Vagina (tissue), 2 donors: ENCODE data around the gene TNS3. TPM values are rescaled to one million over a fixed set of nuclear protein-coding genes. Genes with fewer than 3 reads are reported as not detected.

Experiments
- DNase-seq, 2 donors: peaks; one replicate each; pipeline ENCODE4 v3.0.0-alpha.2; 2017; ENCODE audit errors: extremely low spot score in 2 of 2
- H3K27ac ChIP-seq: fragments of 200-600 bp; sonication (generic); one replicate; pipeline ENCODE4 v1.5.1; 2019
- H3K27me3 ChIP-seq: fragments of 200-600 bp; sonication (generic); one replicate; pipeline ENCODE4 v1.5.1; 2019
- H3K36me3 ChIP-seq, 2 donors: fragments of 200-600 bp; sonication (generic); one replicate each; pipeline ENCODE4 v1.5.1; 2017 to 2019
- H3K4me1 ChIP-seq: fragments of 200-600 bp; sonication (generic); one replicate; pipeline ENCODE4 v1.5.1; 2019
- H3K4me3 ChIP-seq, 2 donors: fragments of 200-600 bp; sonication (generic); 1 replicate in 1 of 2; 2 replicates in 1 of 2; pipeline ENCODE4 v1.5.1; 2016 to 2019
- H3K9me3 ChIP-seq: fragments of 200-600 bp; sonication (generic); one replicate; pipeline ENCODE4 v1.5.1; 2019
- CTCF ChIP-seq, 3 experiments: fragments of 450-650 bp in 2 of 3; fragments of 200-600 bp in 1 of 3; sonication (generic) in 1 of 3; IDR thresholded peaks; one replicate each; pipeline ENCODE4 v1.5.1; 2017 to 2019; ENCODE audit warnings: antibody characterized with exemption in 3 of 3, mild to moderate bottlenecking in 2 of 3, moderate library complexity in 2 of 3
- POLR2A ChIP-seq, 2 donors: fragments of 450-650 bp; IDR thresholded peaks; one replicate each; pipeline ENCODE4 v1.6.1; 2017; ENCODE audit warnings: antibody characterized with exemption in 2 of 2, mild to moderate bottlenecking in 2 of 2, moderate library complexity in 2 of 2
- POLR2AphosphoS5 ChIP-seq, 2 donors: sonication (generic); formaldehyde crosslinking; IDR thresholded peaks; one replicate each; pipeline ENCODE4 v1.9.0; 2017; ENCODE audit warnings: antibody characterized with exemption in 2 of 2, mild to moderate bottlenecking in 2 of 2, low read depth in 1 of 2; ENCODE audit not compliant: insufficient read depth in 1 of 2
- intact Hi-C: fragments of 100-400 bp; cut with DNase I; formaldehyde crosslinking; loops from one replicate; pipeline ENCODE4 v1.15.1; 2023
- total RNA-seq: library from RNA; depleted of rRNA; stranded (reverse); fragments of >200 nt; gene quantifications from one replicate; pipeline ENCODE4 v1.2.3, GENCODE V29; 2016

TNS3 gene
- total RNA-seq, 1 donor from 2014 or later, result 36.8 TPM

DNA sequence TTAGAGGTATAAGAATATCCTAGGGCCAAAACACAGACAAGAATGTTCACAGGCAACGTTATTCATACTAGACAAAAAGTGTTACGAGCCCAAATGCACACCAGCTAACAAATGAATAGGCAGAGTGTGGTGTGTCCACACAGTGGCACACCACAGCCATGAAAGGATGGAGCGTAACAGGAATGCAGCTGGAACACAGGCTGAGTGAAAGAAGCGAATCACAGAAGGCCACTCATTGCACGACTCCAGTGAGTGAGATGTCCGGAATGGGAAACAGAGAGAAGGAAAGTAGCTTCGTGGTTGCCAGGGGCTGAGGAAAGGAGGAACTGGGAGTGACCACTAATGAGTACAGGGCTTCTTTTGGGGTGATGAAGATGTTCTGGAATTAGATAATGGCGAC is 198.8 kb downstream of the TNS3 start:
- Histone ChIP-seq H3K27me3 (no peaks in the 10 kb centered on the region), H3K4me1 (peaks cover 15% of the 10 kb centered on the region), H3K4me3 (no peak overlapping the region), H3K36me3 (no peaks in the 10 kb centered on the region), H3K9me3 (no peaks in the 10 kb centered on the region), H3K27ac (no peak overlapping the region)
- no peak for DNase-seq
- intact Hi-C loops, result no loop called here
- TF ChIP-seq POLR2A (IDR thresholded peaks at IDR 0.05) (no peak), CTCF (IDR thresholded peaks at IDR 0.05) (no peak), POLR2AphosphoS5 (IDR thresholded peaks at IDR 0.05; ENCODE audit: insufficient read depth in 1 of 2, low read depth in 1 of 2) (no peak)

- Histone ChIP-seq H3K4me3 (no peak overlapping the region), H3K36me3 (no peaks in the 10 kb centered on the region), H3K4me1 (peaks cover 15% of the 10 kb centered on the region), H3K9me3 (no peaks in the 10 kb centered on the region), H3K27me3 (no peaks in the 10 kb centered on the region), H3K27ac (no peak overlapping the region)
- intact Hi-C loops, result no loop called here
- no peak for DNase-seq
- TF ChIP-seq POLR2A (IDR thresholded peaks at IDR 0.05) (no peak), CTCF (IDR thresholded peaks at IDR 0.05) (no peak), POLR2AphosphoS5 (IDR thresholded peaks at IDR 0.05; ENCODE audit: insufficient read depth in 1 of 2, low read depth in 1 of 2) (no peak)
These were observed 199.7 kb downstream of the TNS3 start for GRCh38 chr7:47382200-47382599.

DNA sequence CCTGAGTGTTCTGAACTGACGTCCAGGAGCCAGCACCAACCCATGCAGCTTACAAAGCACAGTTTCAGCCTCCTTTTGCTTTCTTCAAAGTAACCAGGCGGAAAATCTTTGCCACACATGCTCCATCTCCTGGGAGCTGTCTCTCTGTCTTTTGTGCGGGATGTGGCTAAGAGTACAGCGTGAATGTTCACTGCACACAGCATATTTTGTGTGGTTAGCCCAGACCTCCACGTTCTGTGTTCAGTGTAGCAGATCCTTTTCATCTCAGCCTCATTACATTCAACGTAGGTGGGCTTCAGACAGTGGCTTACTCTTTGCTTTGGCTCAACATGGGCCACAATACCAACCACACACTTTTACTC is 200.8 kb downstream of the TNS3 start:
- TF ChIP-seq CTCF (IDR thresholded peaks at IDR 0.05) (no peak), POLR2AphosphoS5 (IDR thresholded peaks at IDR 0.05; ENCODE audit: insufficient read depth in 1 of 2, low read depth in 1 of 2) (no peak), POLR2A (IDR thresholded peaks at IDR 0.05) (no peak)
- H3K27me3 ChIP-seq, result no peaks in the 10 kb centered on the region
- H3K4me1 ChIP-seq, result peaks cover 15% of the 10 kb centered on the region
- no peaks in the 10 kb centered on the region for H3K9me3 ChIP-seq
- no peak overlapping the region for H3K27ac ChIP-seq
- DNase-seq, result no peak
- H3K4me3 ChIP-seq, result no peak overlapping the region
- intact Hi-C loops, result no loop called here
- H3K36me3 ChIP-seq, result no peaks in the 10 kb centered on the region

GRCh38 chr7:47380325-47381133 is 201.4 kb downstream of the TNS3 start:
- no peaks in the 10 kb centered on the region for H3K9me3 ChIP-seq
- H3K4me1 ChIP-seq, result peaks cover 15% of the 10 kb centered on the region
- peak overlapping the region; percentile 2 to 23 for H3K4me3 ChIP-seq
- TF ChIP-seq CTCF (IDR thresholded peaks at IDR 0.05), result no peak
- no peak for TF ChIP-seq POLR2A (IDR thresholded peaks at IDR 0.05)
- no peak for TF ChIP-seq POLR2AphosphoS5 (IDR thresholded peaks at IDR 0.05; ENCODE audit: insufficient read depth in 1 of 2, low read depth in 1 of 2)
- H3K36me3 ChIP-seq, result no peaks in the 10 kb centered on the region
- H3K27ac ChIP-seq, result peak overlapping the region; percentile 49
- no peaks in the 10 kb centered on the region for H3K27me3 ChIP-seq
- intact Hi-C loops, result no loop called here
- DNase-seq, result no peak

DNA sequence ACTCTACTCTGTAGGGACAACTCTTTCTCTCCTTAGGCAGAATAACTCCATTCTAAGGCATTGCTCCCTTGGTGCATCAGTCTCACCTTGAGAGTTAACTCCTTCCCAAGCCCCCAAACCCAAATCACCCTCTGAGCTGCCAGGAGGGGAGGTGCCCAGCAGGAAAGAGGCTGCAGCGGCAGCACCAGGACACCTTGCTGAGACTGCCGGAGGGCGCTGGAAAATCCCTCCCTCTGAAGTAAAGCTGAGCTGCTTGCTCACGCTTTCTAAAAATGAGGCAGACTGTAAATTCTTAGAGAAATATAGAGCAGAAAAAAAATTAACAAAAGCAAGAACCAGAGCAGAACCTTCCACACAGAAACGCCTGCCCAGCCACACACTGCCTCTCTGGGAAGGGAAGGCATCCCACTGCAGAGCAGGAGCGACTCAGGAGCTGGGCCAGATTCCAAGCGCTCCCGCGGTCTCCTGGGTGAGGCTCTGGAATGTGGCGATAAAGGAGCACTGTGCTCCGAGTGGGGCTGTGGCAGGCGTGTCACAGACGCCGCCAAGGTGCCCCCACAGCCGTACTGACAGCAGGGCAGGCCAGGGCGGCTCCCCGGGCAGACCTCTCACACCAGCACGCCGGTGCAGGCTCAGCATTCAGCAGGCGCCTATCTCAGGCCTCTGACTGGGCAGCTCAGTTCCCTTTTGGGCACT is 202.1 kb downstream of the TNS3 start:
- Histone ChIP-seq H3K27ac (peak overlapping the region; percentile 49), H3K36me3 (no peaks in the 10 kb centered on the region), H3K27me3 (no peaks in the 10 kb centered on the region), H3K4me1 (peaks cover 22% of the 10 kb centered on the region), H3K9me3 (no peaks in the 10 kb centered on the region), H3K4me3 (peak overlapping the region; percentile 2 to 23)
- intact Hi-C loops, result no loop called here
- DNase-seq, result no peak
- peak in 1 of 2 donors; percentile 13 for TF ChIP-seq POLR2AphosphoS5 (IDR thresholded peaks at IDR 0.05; ENCODE audit: insufficient read depth in 1 of 2, low read depth in 1 of 2)
- no peak for TF ChIP-seq POLR2A (IDR thresholded peaks at IDR 0.05)
